ENCODE measurements around the gene TTC31.

- TF ChIP-seq POLR2AphosphoS5 (IDR thresholded peaks at IDR 0.05) = no peak
- no peak for TF ChIP-seq CTCF (IDR thresholded peaks at IDR 0.05)
These were observed 10.7 kb downstream of the TTC31 start for GRCh38 chr2:74493546-74493945.
